ENCODE results near the gene VAV2. TPM values are rescaled to one million over a fixed set of nuclear protein-coding genes. Genes with fewer than 3 reads are reported as not detected.

Gene VAV2
- total and polyA plus RNA-seq, 9 of the 15 experiments (the other 6 are each of a cell fraction or from before 2014, with no cell fraction given): 0.01 to 2.7 (median 1.0) TPM; not detected in 1

GRCh38 chr9:134036130-134036529 is 44.0 kb upstream of the VAV2 start:
- Histone ChIP-seq H3K4me2 (ENCODE audit: insufficient read depth, low read length) (no peak overlapping the region), H3K9me1 (ENCODE audit: control insufficient read depth, insufficient read depth, low read length) (no peaks in the 10 kb centered on the region), H3K9ac (ENCODE audit: insufficient read depth in 1 of 2, low read depth in 2 of 2, low read length in 2 of 2) (peak overlapping the region in 1 of 2 experiments; percentile 58; a peak in 1 of 4 replicates), H3K79me2 (ENCODE audit: control insufficient read depth, insufficient read depth, low read length) (no peaks in the 10 kb centered on the region), H3K4me1 (replicated peaks in 1 of 2; ENCODE audit: control insufficient read depth in 2 of 2, insufficient read depth in 2 of 2, low read length in 2 of 2) (peaks cover 0 to 12% of the 10 kb centered on the region in 2 experiments; a peak in 2 of 5 replicates), H3K27ac (ENCODE audit: extremely low read depth, low read depth, low read length) (no peak overlapping the region), H4K20me1 (replicated peaks; ENCODE audit: control insufficient read depth, insufficient read depth, low read length) (no peaks in the 10 kb centered on the region), H2AFZ (ENCODE audit: low read depth, low read length) (no peak overlapping the region), H3K4me3 (no peak overlapping the region), H3K27me3 (ENCODE audit: control insufficient read depth in 2 of 2, insufficient read depth in 2 of 2, low read length in 2 of 2) (no peaks in the 10 kb centered on the region), H3K9me3 (replicated peaks; ENCODE audit: control insufficient read depth, insufficient read depth, low read depth, low read length) (no peaks in the 10 kb centered on the region), H3K36me3 (ENCODE audit: control insufficient read depth, insufficient read depth, low read length) (peaks cover 50% of the 10 kb centered on the region; the same call in 2 of the 3 replicates)
- in situ Hi-C loops (cut with MboI) (no loop called here), intact Hi-C loops (cut with micrococcal nuclease) (no loop called here)
- TF ChIP-seq POLR2B (IDR thresholded peaks at IDR 0.05; ENCODE audit: low read depth, partially characterized antibody): no peak
- no peak for TF ChIP-seq NFYB (IDR thresholded peaks at IDR 0.05; ENCODE audit: extremely low read depth, insufficient read length)
- TF ChIP-seq HNRNPUL1 (IDR thresholded peaks at IDR 0.05; ENCODE audit: low read length): no peak
- no peak for TF ChIP-seq SOX6 (IDR thresholded peaks at IDR 0.05)
- TF ChIP-seq PCBP1 (IDR thresholded peaks at IDR 0.05; ENCODE audit: low read depth, low read length, poor library complexity, severe bottlenecking): no peak
- TF ChIP-seq ZNF280B (CRISPR knock-in tag; IDR thresholded peaks at IDR 0.05): no peak
- TF ChIP-seq TCF7L2 (IDR thresholded peaks at IDR 0.05; ENCODE audit: low read depth, low read length): no peak
- TF ChIP-seq PRMT5 (CRISPR knock-in tag; IDR thresholded peaks at IDR 0.05): no peak
- no peak for TF ChIP-seq SMARCA4 (IDR thresholded peaks at IDR 0.05)
- TF ChIP-seq ZFP1 (CRISPR knock-in tag; IDR thresholded peaks at IDR 0.05): no peak
- TF ChIP-seq CEBPG (CRISPR knock-in tag; IDR thresholded peaks at IDR 0.05): no peak
- no peak for TF ChIP-seq CEBPG (tag; conservative IDR thresholded peaks at IDR 0.05 in 1 of 2, IDR thresholded peaks at IDR 0.05 in 1 of 2)
- TF ChIP-seq CTCFL (IDR thresholded peaks at IDR 0.05; ENCODE audit: borderline replicate concordance, insufficient read depth, low read depth, low read length, poor library complexity, severe bottlenecking): no peak
- no peak for ATAC-seq
- ChIA-PET POLR2A (interaction anchor here (1.1 kb wide), 1 partner anchor 10 kb away, joined by 6 read pairs; no protein-coding TSS in a partner anchor), CTCF (ENCODE audit: low intra/inter-chr PET ratio) (no interaction called here)
- BruUV-seq (replicated peaks): no TSS peak
- no peak for FAIRE-seq
- DNase-seq (ENCODE audit: extremely low read depth in 1 of 4, low spot score in 3 of 4): no peak
- 85% methylated on average over 11 of the region's 16 CpGs for WGBS (ENCODE audit: insufficient coverage, low coverage, missing lambda C conversion rate)

Measured in K562 (cell line).